ENCODE measurements around the gene PINK1. TPM values are rescaled to one million over a fixed set of nuclear protein-coding genes. Genes with fewer than 3 reads are reported as not detected.
"Not testable (repeated sequence)": the region's sequence is repeated elsewhere in the genome, so short reads cannot be mapped to it uniquely, and the experiment has no call there.

PINK1 gene
- total and polyA plus RNA-seq, 8 donors = 28.6 to 56.3 (median 35.3) TPM

DNA sequence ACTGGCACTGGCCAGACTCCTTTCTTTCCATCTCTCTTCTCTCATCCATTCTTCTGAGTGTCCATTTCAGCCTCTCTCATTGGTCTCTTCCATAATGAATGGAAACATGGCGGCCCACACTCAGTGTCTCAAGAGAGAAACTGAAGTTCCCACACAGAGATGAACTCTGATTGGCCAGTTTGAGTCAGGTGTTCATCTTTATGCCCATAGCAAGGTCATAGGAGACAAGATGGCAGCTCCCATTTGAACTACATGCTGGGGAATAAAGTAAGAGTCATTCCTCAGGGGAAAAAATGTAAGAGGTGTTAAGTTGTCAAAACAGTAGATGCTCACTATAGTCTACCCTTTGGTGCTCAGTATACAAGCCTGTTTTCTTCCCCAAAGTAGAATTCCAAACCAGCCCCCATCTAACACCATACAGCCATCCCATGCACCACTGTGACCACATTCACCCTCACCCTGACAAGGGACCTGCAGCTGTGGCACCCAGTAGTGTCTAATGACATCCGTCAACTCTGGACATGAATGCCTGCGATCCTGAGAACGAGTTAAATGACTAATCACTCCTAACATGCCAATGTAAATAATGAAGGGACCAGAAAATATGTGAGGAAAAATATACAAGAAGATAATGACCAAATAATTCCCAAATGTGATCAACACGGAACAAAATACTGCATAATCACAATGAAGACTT lies 32.0 kb upstream of the PINK1 start:
- TF ChIP-seq, protein P1, sequence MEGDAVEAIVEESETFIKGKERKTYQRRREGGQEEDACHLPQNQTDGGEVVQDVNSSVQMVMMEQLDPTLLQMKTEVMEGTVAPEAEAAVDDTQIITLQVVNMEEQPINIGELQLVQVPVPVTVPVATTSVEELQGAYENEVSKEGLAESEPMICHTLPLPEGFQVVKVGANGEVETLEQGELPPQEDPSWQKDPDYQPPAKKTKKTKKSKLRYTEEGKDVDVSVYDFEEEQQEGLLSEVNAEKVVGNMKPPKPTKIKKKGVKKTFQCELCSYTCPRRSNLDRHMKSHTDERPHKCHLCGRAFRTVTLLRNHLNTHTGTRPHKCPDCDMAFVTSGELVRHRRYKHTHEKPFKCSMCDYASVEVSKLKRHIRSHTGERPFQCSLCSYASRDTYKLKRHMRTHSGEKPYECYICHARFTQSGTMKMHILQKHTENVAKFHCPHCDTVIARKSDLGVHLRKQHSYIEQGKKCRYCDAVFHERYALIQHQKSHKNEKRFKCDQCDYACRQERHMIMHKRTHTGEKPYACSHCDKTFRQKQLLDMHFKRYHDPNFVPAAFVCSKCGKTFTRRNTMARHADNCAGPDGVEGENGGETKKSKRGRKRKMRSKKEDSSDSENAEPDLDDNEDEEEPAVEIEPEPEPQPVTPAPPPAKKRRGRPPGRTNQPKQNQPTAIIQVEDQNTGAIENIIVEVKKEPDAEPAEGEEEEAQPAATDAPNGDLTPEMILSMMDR (IDR thresholded peaks at IDR 0.05) = no peak
- Histone ChIP-seq H3K27ac (no peak overlapping the region), H3K9me3 (no peaks in the 10 kb centered on the region), H3K36me3 (no peaks in the 10 kb centered on the region), H3K27me3 (no peaks in the 10 kb centered on the region), H3K4me1 (peaks cover 0 to 45% of the 10 kb centered on the region in 2 donors), H3K4me3 (no peak overlapping the region)
- intact Hi-C loops (cut with DNase I) = no loop called here
- ATAC-seq (no peak), DNase-seq (no peak)

DNA sequence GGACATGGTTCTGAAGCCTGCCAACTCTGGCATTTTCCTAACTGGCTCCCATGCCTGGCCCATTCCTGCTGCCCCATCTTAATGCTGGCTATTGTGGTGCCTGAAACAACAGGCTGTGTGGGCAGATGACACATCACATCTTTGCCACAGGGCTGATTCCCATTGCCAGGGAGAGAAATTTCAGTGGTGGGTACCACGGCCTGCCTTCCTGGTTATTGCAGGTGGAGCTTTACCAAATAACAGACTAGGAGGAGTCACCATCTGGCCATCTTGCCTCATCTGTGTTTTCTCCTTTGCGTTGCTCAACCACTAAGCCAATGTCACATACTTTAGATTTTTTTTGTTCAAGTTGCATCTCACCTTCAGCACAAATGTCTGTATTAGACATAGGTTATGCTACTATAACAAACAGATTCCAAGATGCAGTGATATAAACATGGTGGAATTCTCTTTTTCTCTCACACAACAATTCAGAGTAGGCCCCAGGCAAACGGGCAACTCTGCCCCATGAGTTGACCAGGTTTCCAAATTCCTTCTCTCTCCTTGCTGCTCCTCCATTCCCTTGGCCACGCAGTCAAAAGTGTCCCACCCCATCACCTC lies 30.3 kb upstream of the PINK1 start:
- TF ChIP-seq, protein P1 (IDR thresholded peaks at IDR 0.05) = no peak
- H3K27ac ChIP-seq = peak overlapping the region in 1 of 2 donors; percentile 83
- intact Hi-C loops (cut with DNase I) = no loop called here
- H3K27me3 ChIP-seq = no peaks in the 10 kb centered on the region
- no peaks in the 10 kb centered on the region for H3K36me3 ChIP-seq
- ATAC-seq (no peak), DNase-seq (no peak)
- no peak overlapping the region for H3K4me3 ChIP-seq
- H3K4me1 ChIP-seq = peaks cover 0 to 30% of the 10 kb centered on the region in 2 donors
- no peaks in the 10 kb centered on the region for H3K9me3 ChIP-seq

DNA sequence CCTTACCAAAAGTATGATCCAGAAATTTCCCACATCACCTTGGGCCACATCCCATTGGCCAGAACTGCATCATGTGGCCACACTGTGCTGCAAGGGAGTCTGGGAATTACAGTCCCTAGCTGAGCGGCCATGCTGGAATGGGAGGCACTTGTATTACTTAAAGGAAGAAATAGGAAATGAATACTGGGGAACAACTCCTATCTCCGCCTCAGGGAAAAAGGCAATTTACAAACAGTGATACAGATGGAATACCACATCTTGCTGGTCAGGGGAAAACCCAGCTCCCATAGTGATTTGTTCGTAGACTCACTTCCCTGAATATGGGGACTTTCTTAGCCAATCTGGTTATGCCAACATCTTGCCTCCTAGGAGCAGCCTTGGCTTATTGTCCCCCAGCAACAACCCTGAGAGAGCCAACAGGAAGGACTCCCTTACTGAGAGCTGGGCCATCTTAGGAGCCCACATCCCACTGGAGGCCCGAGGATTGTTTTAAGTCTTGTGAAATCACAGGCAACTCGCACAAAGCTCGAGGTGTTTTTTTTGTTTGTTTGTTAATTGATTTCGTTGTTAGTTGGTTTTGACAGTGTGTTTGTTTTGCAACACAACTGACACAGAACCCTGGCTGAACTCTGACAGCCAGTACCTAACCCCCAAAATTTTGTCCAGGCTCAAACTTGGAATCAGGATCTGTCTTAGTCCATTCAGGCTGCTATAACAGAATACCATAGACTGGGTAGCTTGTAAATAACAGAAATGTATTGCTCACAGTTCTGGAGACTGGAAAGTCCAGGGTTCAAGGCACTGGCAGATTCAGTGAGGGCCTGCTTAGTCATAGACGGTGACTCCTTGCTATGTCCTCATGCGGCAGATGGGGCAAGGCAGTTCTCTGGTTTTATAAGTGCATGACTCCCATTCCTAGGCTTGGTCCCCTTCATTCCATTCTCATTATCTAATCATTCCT lies 29.5 kb upstream of the PINK1 start:
- no peak for DNase-seq
- peak overlapping the region in 1 of 2 donors; percentile 83 for H3K27ac ChIP-seq
- no peaks in the 10 kb centered on the region for H3K9me3 ChIP-seq
- intact Hi-C loops (cut with DNase I) = no loop called here
- H3K27me3 ChIP-seq = no peaks in the 10 kb centered on the region
- no peak overlapping the region for H3K4me3 ChIP-seq
- peaks cover 0 to 22% of the 10 kb centered on the region in 2 donors for H3K4me1 ChIP-seq
- peak; percentile 44 for ATAC-seq
- no peaks in the 10 kb centered on the region for H3K36me3 ChIP-seq
- TF ChIP-seq, protein P1 (IDR thresholded peaks at IDR 0.05) = no peak

DNA sequence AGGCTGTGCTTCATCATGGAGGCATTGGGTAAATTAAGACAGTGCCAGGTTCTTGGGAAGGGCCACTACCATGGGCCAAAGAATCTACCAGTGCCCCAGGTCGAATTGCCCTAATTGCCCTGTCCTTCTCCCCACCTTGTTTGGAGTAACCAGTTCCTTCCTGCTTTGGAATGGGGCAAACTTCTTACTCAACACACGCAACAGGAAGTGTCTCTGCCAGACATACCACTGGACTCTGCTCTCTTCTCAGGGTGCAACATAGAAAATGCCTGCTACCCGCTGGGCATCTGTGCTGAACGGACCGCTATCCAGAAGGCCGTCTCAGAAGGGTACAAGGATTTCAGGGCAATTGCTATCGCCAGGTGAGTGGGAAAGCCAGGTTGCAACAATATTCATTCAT lies 28.6 kb upstream of the PINK1 start:
- Histone ChIP-seq H3K9me3 (no peaks in the 10 kb centered on the region), H3K4me1 (peaks cover 0 to 20% of the 10 kb centered on the region in 2 donors), H3K27me3 (no peaks in the 10 kb centered on the region), H3K4me3 (no peak overlapping the region), H3K27ac (peak overlapping the region in 1 of 2 donors; percentile 83), H3K36me3 (no peaks in the 10 kb centered on the region)
- peak; percentile 47 for ATAC-seq
- DNase-seq = no peak
- intact Hi-C loops (cut with DNase I) = no loop called here
- TF ChIP-seq, protein P1 (IDR thresholded peaks at IDR 0.05) = no peak

DNA sequence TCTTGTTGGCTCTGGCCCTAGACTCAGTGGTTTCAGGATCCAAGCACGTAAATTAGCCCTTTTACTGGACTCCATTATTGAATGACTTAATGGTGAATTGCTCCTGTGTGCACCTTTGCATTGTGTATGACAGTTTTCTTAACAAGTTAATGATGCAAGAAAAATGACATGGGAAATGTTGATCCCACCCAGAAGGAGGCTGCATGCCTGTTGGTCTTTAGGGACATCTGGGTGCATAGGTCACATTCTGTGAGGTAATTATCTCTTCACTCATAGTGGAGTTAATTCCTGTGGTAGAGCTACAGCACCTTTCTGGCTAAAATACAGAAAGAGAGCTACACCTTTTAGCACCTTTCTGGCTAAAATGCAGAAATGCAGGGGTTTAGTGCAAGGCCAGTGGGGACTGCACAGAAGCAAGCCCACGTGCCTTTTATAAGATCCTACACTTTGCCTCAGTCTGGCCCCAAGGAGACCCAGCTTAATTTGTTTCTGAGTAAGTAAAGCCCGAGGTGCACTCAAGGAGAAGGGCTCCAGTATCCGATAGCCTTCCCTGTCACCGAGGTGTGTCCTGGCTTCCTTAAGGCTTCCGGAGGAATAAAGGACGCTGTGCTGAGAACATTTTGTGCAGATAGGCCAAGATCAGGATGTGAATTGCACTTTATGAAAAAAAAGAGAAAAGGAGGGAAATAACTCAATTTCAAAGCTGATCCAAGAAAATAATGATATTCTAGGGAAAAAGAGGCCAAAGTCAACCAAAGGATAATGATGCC lies 26.3 kb upstream of the PINK1 start:
- intact Hi-C loops (cut with DNase I); DNase-seq: not testable (repeated sequence)
- H3K27ac ChIP-seq = peak overlapping the region in 1 of 2 donors; percentile 61

More for the DNA sequence above, 26.3 kb upstream of the PINK1 start:
- H3K27me3 ChIP-seq, H3K36me3 ChIP-seq, ATAC-seq, H3K4me3 ChIP-seq, H3K9me3 ChIP-seq: not testable (repeated sequence)
- H3K4me1 ChIP-seq = peaks cover 0 to 20% of the 10 kb centered on the region in 2 donors

All from left lung (tissue), 10 donors.